ENCODE data around the gene ZC4H2.

DNA sequence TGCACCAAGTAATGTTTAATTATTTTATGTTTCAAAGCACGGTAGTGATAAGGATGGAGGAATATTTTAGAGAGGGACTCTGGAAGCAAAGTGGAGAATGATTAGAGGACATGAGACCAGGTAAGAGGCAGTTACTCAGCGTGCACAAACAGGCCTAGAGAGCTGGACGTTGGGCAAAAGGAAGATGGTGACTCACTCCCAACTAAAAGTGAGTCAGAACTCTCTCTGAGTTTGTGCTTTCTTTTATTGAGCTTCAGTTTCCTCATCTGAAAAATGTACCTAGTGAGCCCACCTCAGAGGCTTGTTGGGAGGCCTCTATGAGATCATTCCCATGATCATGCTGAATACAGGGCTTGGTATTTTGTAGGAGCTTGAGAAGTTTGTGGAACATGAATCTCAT lies 1.6 kb upstream of the ZC4H2 start:
- TF ChIP-seq POLR2A (IDR thresholded peaks at IDR 0.05; ENCODE audit: low read depth): no peak
- TF ChIP-seq, protein P1, sequence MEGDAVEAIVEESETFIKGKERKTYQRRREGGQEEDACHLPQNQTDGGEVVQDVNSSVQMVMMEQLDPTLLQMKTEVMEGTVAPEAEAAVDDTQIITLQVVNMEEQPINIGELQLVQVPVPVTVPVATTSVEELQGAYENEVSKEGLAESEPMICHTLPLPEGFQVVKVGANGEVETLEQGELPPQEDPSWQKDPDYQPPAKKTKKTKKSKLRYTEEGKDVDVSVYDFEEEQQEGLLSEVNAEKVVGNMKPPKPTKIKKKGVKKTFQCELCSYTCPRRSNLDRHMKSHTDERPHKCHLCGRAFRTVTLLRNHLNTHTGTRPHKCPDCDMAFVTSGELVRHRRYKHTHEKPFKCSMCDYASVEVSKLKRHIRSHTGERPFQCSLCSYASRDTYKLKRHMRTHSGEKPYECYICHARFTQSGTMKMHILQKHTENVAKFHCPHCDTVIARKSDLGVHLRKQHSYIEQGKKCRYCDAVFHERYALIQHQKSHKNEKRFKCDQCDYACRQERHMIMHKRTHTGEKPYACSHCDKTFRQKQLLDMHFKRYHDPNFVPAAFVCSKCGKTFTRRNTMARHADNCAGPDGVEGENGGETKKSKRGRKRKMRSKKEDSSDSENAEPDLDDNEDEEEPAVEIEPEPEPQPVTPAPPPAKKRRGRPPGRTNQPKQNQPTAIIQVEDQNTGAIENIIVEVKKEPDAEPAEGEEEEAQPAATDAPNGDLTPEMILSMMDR (IDR thresholded peaks at IDR 0.05): no peak

Measured in esophagus muscularis mucosa (tissue), 3 donors.